Measurements from ENCODE around the gene CEACAM4. TPM values are rescaled to one million over a fixed set of nuclear protein-coding genes. Genes with fewer than 3 reads are reported as not detected.

CEACAM4 gene
- total and polyA plus RNA-seq, 4 donors, result 0.63 to 2.2 (median 0.80) TPM

GRCh38 chr19:41606215-41606837 lies 20.5 kb downstream of the CEACAM4 start:
- no peaks in the 10 kb centered on the region for H3K9me3 ChIP-seq (ENCODE audit: control insufficient read depth in 4 of 4, low read length in 3 of 4)
- no peak for DNase-seq (ENCODE audit: low spot score)
- H3K4me3 ChIP-seq (ENCODE audit: low read depth in 1 of 3, low read length in 3 of 3), result no peak overlapping the region
- H3K4me1 ChIP-seq (ENCODE audit: control insufficient read depth in 4 of 4, insufficient read depth in 4 of 4, low read length in 3 of 4), result no peaks in the 10 kb centered on the region
- no peak overlapping the region for H3K27ac ChIP-seq (ENCODE audit: low read depth in 1 of 2, low read length in 2 of 2)
- H3K9ac ChIP-seq (ENCODE audit: low read depth in 1 of 2, low read length in 2 of 2), result no peak overlapping the region
- H3K27me3 ChIP-seq (ENCODE audit: control insufficient read depth in 4 of 4, insufficient read depth in 4 of 4, low read length in 3 of 4), result no peaks in the 10 kb centered on the region
- 78% methylated on average over 5 of the region's 5 CpGs for WGBS
- no peaks in the 10 kb centered on the region for H3K36me3 ChIP-seq (ENCODE audit: control insufficient read depth in 4 of 4, insufficient read depth in 3 of 4, low read depth in 1 of 4, low read length in 3 of 4)
- TF ChIP-seq MAX (IDR thresholded peaks at IDR 0.05) (no peak), RAD21 (IDR thresholded peaks at IDR 0.05) (no peak), JUND (IDR thresholded peaks at IDR 0.05) (no peak), HNF4G (IDR thresholded peaks at IDR 0.05) (no peak), FOXA2 (IDR thresholded peaks at IDR 0.05) (no peak), RXRA (IDR thresholded peaks at IDR 0.05) (no peak), GABPA (IDR thresholded peaks at IDR 0.05 in 1 of 2, conservative IDR thresholded peaks at IDR 0.05 in 1 of 2) (no peak), SP1 (IDR thresholded peaks at IDR 0.05) (no peak), REST (IDR thresholded peaks at IDR 0.05) (no peak), FOXA1 (IDR thresholded peaks at IDR 0.05) (no peak), ATF3 (IDR thresholded peaks at IDR 0.05) (no peak), NR2F2 (IDR thresholded peaks at IDR 0.05) (no peak), EGR1 (IDR thresholded peaks at IDR 0.05; ENCODE audit: low read depth in 2 of 2) (no peak), CTCF (IDR thresholded peaks at IDR 0.05; ENCODE audit: low read depth, low read length, missing input control) (no peak), ZBTB33 (IDR thresholded peaks at IDR 0.05) (no peak), YY1 (IDR thresholded peaks at IDR 0.05) (no peak), HNF4A (conservative IDR thresholded peaks at IDR 0.05) (no peak), TAF1 (conservative IDR thresholded peaks at IDR 0.05) (no peak)

Measured in liver (tissue), 9 donors.